Transverse colon (tissue), 4 donors: ENCODE results near the gene RGPD4. TPM values are rescaled to one million over a fixed set of nuclear protein-coding genes. Genes with fewer than 3 reads are reported as not detected.
"Not testable (repeated sequence)": the region's sequence is repeated elsewhere in the genome, so short reads cannot be mapped to it uniquely, and the experiment has no call there.

Experiments used
- DNase-seq: peaks from one replicate; pipeline ENCODE4 v3.0.0-alpha.2; 2019
- H3K27ac ChIP-seq, 4 donors: fragments of 200-600 bp; sonication (generic); 2 replicates each; pipeline ENCODE4 v1.5.1; 2016 to 2018; ENCODE audit warnings: inconsistent platforms in 4 of 4
- H3K27me3 ChIP-seq: fragments of 200-600 bp; sonication (generic); 2 replicates; pipeline ENCODE4 v1.5.1; 2017; ENCODE audit warnings: inconsistent platforms
- H3K36me3 ChIP-seq, 4 donors: fragments of 200-600 bp; sonication (generic); 2 replicates each; pipeline ENCODE4 v1.5.1; 2017 to 2019; ENCODE audit warnings: inconsistent platforms in 4 of 4
- H3K4me1 ChIP-seq, 4 donors: fragments of 200-600 bp; sonication (generic); 2 replicates each; pipeline ENCODE4 v1.5.1; 2017 to 2020; ENCODE audit warnings: inconsistent platforms in 4 of 4
- H3K4me3 ChIP-seq, 4 donors: fragments of 200-600 bp; sonication (generic); 1 replicate in 1 of 4; 2 replicates in 3 of 4; pipeline versions ENCODE4 v1.5.1 to v1.6.1; 2017 to 2019; ENCODE audit warnings: inconsistent platforms in 4 of 4
- H3K9me3 ChIP-seq, 2 donors: fragments of 200-600 bp; sonication (generic); 2 replicates each; pipeline ENCODE4 v1.5.1; 2017 to 2019; ENCODE audit warnings: inconsistent platforms in 2 of 2
- EP300 ChIP-seq: sonication (generic); formaldehyde crosslinking; IDR thresholded peaks from one replicate; pipeline ENCODE4 v1.6.1; 2017; ENCODE audit warnings: antibody characterized with exemption, low read depth
- POLR2A ChIP-seq: fragments of 450-650 bp; IDR thresholded peaks from one replicate; pipeline ENCODE4 v1.6.1; 2016; ENCODE audit warnings: antibody characterized with exemption, mild to moderate bottlenecking, moderate library complexity
- POLR2AphosphoS5 ChIP-seq, 3 donors: sonication (generic); formaldehyde crosslinking; IDR thresholded peaks; one replicate each; pipeline ENCODE4 v1.6.1; 2016; ENCODE audit warnings: antibody characterized with exemption in 3 of 3
- WGBS, 2 donors: methylation state at CpG; one replicate each; pipeline ENCODE4 v1.1.5; 2018; ENCODE audit warnings: low coverage in 1 of 2; 5-methylcytosine and 5-hydroxymethylcytosine counted together
- in situ Hi-C, 4 donors: fragments of 200-750 bp; cut with MboI; loops; one replicate each; pipeline versions ENCODE4 v1.15.0 to v1.15.1; 2017; ENCODE audit warnings: low sequenced_read_pairs in 3 of 4, low pct_ligation_motif_present in 1 of 4, low pct_unique_long_range_greater_than_20kb in 1 of 4
- intact Hi-C: fragments of 100-400 bp; cut with DNase I; formaldehyde crosslinking; loops from one replicate; pipeline ENCODE4 v1.15.1; 2023; ENCODE audit warnings: low total_unique reads
- total RNA-seq, 4 donors: library from RNA; depleted of rRNA; stranded (reverse); fragments of >200 nt; gene quantifications; one replicate each; pipeline ENCODE4 v1.1.0, GENCODE V29; 2016
- TF ChIP-seq, protein P1 (sequence below), 5 experiments: fragments of 200-600 bp in 3 of 5; fragments of 450-650 bp in 2 of 5; sonication (generic) in 3 of 5; IDR thresholded peaks; 1 replicate in 2 of 5; 2 replicates in 3 of 5; pipeline ENCODE4 v1.5.1; 2016 to 2017; ENCODE audit warnings: antibody characterized with exemption in 5 of 5, inconsistent platforms in 3 of 5, mild to moderate bottlenecking in 2 of 5, moderate library complexity in 1 of 5

RGPD4 gene
- total RNA-seq, 4 donors from 2014 or later, result not detected

DNA sequence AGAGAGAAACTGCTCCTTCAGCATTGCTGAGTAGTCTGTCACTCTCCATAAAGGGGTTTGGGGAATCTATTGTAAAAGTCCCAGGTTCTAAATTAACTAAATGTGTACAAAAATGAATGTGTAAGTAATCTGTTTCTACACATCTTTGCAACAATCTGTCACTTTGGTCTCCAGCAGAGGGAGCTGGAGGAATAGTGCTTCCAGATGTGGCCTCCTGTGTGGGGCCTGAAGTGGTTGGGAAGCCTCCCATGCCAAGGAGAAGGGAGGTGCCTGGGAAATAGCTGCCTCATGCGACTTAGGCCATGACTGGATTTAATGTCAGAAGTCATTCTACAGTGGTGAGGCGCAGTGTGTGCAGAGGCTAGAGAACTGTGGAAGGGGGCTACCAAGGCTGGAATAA lies 89.4 kb downstream of the RGPD4 start:
- intact Hi-C loops, H3K4me3 ChIP-seq, H3K27me3 ChIP-seq, DNase-seq, H3K27ac ChIP-seq, H3K9me3 ChIP-seq, H3K36me3 ChIP-seq, in situ Hi-C loops, H3K4me1 ChIP-seq: not testable (repeated sequence)
- 89% methylated on average over 1 of the region's 2 CpGs; no CpG with 5 or more reads in 1 of the 2 donors for WGBS, 2 donors
- TF ChIP-seq, protein P1, sequence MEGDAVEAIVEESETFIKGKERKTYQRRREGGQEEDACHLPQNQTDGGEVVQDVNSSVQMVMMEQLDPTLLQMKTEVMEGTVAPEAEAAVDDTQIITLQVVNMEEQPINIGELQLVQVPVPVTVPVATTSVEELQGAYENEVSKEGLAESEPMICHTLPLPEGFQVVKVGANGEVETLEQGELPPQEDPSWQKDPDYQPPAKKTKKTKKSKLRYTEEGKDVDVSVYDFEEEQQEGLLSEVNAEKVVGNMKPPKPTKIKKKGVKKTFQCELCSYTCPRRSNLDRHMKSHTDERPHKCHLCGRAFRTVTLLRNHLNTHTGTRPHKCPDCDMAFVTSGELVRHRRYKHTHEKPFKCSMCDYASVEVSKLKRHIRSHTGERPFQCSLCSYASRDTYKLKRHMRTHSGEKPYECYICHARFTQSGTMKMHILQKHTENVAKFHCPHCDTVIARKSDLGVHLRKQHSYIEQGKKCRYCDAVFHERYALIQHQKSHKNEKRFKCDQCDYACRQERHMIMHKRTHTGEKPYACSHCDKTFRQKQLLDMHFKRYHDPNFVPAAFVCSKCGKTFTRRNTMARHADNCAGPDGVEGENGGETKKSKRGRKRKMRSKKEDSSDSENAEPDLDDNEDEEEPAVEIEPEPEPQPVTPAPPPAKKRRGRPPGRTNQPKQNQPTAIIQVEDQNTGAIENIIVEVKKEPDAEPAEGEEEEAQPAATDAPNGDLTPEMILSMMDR (IDR thresholded peaks at IDR 0.05), result peak in 1 of 5 experiments; percentile 4

DNA sequence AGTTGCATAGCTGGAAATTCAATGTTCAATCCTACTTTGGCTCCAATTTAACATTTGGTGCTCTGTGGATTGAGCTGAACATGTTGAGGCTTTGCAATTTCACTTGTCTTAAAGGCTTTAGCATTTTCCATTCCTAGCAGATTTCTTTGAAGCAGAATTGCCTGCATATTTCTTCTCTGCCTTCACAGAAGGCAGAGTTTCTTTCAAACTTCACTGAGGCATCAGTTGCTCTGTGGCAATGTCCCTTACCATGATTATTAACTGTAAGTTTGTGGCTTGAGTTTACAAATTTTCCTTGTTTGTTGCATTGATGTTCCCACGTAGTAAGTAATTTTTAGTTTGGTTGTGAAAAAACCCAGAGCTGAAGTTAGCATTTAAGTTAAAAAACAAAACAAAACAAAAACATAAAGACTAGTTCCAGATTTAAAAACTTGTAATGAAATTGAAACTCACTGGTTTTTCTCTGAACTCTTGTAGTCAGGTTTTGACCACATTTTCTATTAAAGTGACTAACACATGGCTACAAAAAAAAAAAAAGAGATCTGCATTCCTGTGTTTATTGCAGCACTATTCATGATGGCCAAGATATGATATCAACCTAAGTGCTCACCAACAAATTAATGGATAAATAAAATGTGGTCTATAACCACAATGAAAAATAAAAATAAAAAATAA lies 90.1 kb downstream of the RGPD4 start:
- H3K4me3 ChIP-seq, H3K27me3 ChIP-seq, H3K9me3 ChIP-seq, H3K36me3 ChIP-seq, intact Hi-C loops, H3K27ac ChIP-seq, DNase-seq, H3K4me1 ChIP-seq, in situ Hi-C loops: not testable (repeated sequence)
- WGBS, 2 donors, result 63 to 82% methylated on average over 1 of the region's 1 CpG

DNA sequence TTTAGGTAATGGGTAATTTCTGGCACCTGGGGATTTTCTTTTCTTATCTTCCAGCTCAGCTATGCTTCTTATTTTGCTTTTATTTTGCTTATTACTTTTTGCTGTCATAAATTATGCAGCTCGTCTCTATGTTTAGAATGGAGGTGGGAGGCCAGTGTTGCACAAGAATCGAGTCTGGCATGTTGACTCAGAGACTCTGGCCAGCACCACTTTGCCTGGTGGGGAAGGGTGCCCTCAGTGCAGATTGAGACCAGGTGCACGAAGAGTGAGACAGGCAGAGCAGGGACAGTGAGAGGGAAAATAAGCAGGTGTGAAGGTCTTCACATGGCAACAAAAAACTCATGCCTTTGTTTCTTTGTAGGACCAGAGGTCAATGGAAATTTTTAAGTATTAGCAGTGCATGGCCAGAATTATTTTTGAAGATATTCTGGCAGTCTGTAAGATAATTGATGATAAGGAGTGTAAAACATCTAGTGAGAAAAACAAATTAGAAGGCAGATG lies 100.4 kb downstream of the RGPD4 start:
- no peaks in the 10 kb centered on the region for H3K9me3 ChIP-seq
- in situ Hi-C loops, result loop anchor here in 2 of 4 donors (25.0 kb wide), 2 partner anchors 115 to 1290 kb away; no protein-coding TSS in a partner anchor
- TF ChIP-seq POLR2A (no peak), POLR2AphosphoS5 (IDR thresholded peaks at IDR 0.05) (no peak), EP300 (no peak)
- TF ChIP-seq, protein P1 (IDR thresholded peaks at IDR 0.05), result no peak
- no peaks in the 10 kb centered on the region for H3K36me3 ChIP-seq
- H3K27me3 ChIP-seq, result no peaks in the 10 kb centered on the region
- no peak for DNase-seq
- H3K27ac ChIP-seq, result no peak overlapping the region
- no peaks in the 10 kb centered on the region for H3K4me1 ChIP-seq
- intact Hi-C loops, result loop anchor here (2.0 kb wide), 1 partner anchor 24 kb away; no protein-coding TSS in a partner anchor
- WGBS, 2 donors, result 45% methylated on average over 3 of the region's 3 CpGs; no CpG with 5 or more reads in 1 of the 2 donors
- H3K4me3 ChIP-seq, result no peak overlapping the region

GRCh38 chr2:107931412-107931811 lies 104.7 kb downstream of the RGPD4 start:
- TF ChIP-seq, protein P1 (IDR thresholded peaks at IDR 0.05), result no peak
- no peak for TF ChIP-seq EP300
- TF ChIP-seq POLR2A, result no peak
- TF ChIP-seq POLR2AphosphoS5 (IDR thresholded peaks at IDR 0.05), result no peak
- in situ Hi-C loops, result loop anchor here in 2 of 4 donors (25.0 kb wide), 2 partner anchors 119 to 1294 kb away; no protein-coding TSS in a partner anchor
- Histone ChIP-seq H3K4me1 (no peaks in the 10 kb centered on the region), H3K36me3 (no peaks in the 10 kb centered on the region), H3K9me3 (no peaks in the 10 kb centered on the region), H3K4me3 (no peak overlapping the region), H3K27me3 (no peaks in the 10 kb centered on the region), H3K27ac (no peak overlapping the region)
- 79 to 87% methylated on average over 2 to 3 of the region's 3 CpGs for WGBS, 2 donors
- intact Hi-C loops, result no loop called here
- DNase-seq, result no peak
